Measurements from ENCODE around the gene P2RY12.
A peak's percentile ranks its signal among the peaks of the same experiment; 100 is the strongest.

The P2RY12 gene

GRCh38 chr3:151371526-151371925, 13.0 kb downstream of the P2RY12 start:
- Histone ChIP-seq H3K36me3 (peaks cover 0 to 9% (median 0%) of the 10 kb centered on the region in 11 experiments; a peak in 2 of 22 replicates), H4K20me1 (no peaks in the 10 kb centered on the region), H3K4me3 (no peak overlapping the region), H3K4me2 (no peak overlapping the region), H3K9ac (no peak overlapping the region), H3K27ac (no peak overlapping the region), H3K9me3 (replicated peaks in 1 of 11) (no peaks in the 10 kb centered on the region), H3K4me1 (no peaks in the 10 kb centered on the region), H3K27me3 (no peaks in the 10 kb centered on the region)
- TF ChIP-seq Cebpa-rat (IDR thresholded peaks at IDR 0.05): no peak

- H4K20me1 ChIP-seq: no peaks in the 10 kb centered on the region
- H3K4me2 ChIP-seq: no peak overlapping the region
- H3K4me1 ChIP-seq: peaks cover 0 to 6% (median 0%) of the 10 kb centered on the region in 10 experiments; a peak in 1 of 20 replicates
- TF ChIP-seq Cebpa-rat (IDR thresholded peaks at IDR 0.05): no peak
- H3K9ac ChIP-seq: no peak overlapping the region
- H3K36me3 ChIP-seq: peaks cover 0 to 13% (median 3%) of the 10 kb centered on the region in 11 experiments; a peak in 3 of 22 replicates
- no peak overlapping the region for H3K4me3 ChIP-seq
- no peaks in the 10 kb centered on the region for H3K9me3 ChIP-seq (replicated peaks in 1 of 11)
- H3K27me3 ChIP-seq: no peaks in the 10 kb centered on the region
- no peak overlapping the region for H3K27ac ChIP-seq
These were observed 17.1 kb downstream of the P2RY12 start for GRCh38 chr3:151367448-151367847.

- Histone ChIP-seq H3K27me3 (no peaks in the 10 kb centered on the region), H3K4me2 (no peak overlapping the region), H3K9ac (no peak overlapping the region), H4K20me1 (no peaks in the 10 kb centered on the region), H3K36me3 (peaks cover 0 to 13% (median 5%) of the 10 kb centered on the region in 11 experiments; a peak in 4 of 22 replicates), H3K4me3 (no peak overlapping the region), H3K27ac (no peak overlapping the region), H3K9me3 (replicated peaks in 1 of 11) (no peaks in the 10 kb centered on the region), H3K4me1 (peaks cover 0 to 6% (median 0%) of the 10 kb centered on the region in 10 experiments; a peak in 1 of 20 replicates)
- no peak for TF ChIP-seq Cebpa-rat (IDR thresholded peaks at IDR 0.05)
These were observed 17.6 kb downstream of the P2RY12 start for GRCh38 chr3:151366993-151367392.

GRCh38 chr3:151362751-151363174, 21.8 kb downstream of the P2RY12 start:
- Histone ChIP-seq H3K4me1 (peaks cover 0 to 20% (median under 1%) of the 10 kb centered on the region in 10 experiments; a peak in 8 of 20 replicates), H3K27me3 (no peaks in the 10 kb centered on the region), H3K4me3 (no peak overlapping the region), H4K20me1 (no peaks in the 10 kb centered on the region), H3K4me2 (no peak overlapping the region), H3K27ac (no peak overlapping the region), H3K36me3 (peaks cover 0 to 13% (median 5%) of the 10 kb centered on the region in 11 experiments; a peak in 4 of 22 replicates), H3K9ac (no peak overlapping the region), H3K9me3 (replicated peaks in 1 of 11) (no peaks in the 10 kb centered on the region)
- TF ChIP-seq Cebpa-rat (IDR thresholded peaks at IDR 0.05): no peak

- no peak overlapping the region for H3K4me3 ChIP-seq
- H3K9ac ChIP-seq: peak overlapping the region in 2 of 11 experiments; percentile 12 to 18; a peak in 1 of 22 replicates
- TF ChIP-seq Cebpa-rat (IDR thresholded peaks at IDR 0.05): no peak
- peak overlapping the region in 6 of 11 experiments; percentile 11 to 69 (median 42); a peak in 11 of 22 replicates for H3K4me2 ChIP-seq
- peak overlapping the region in 5 of 11 experiments; percentile 40 to 50 (median 42); a peak in 6 of 22 replicates for H3K27ac ChIP-seq
- H3K9me3 ChIP-seq (replicated peaks in 1 of 11): no peaks in the 10 kb centered on the region
- H3K27me3 ChIP-seq: no peaks in the 10 kb centered on the region
- peaks cover 0 to 19% (median 5%) of the 10 kb centered on the region in 11 experiments; a peak in 7 of 22 replicates for H3K36me3 ChIP-seq
- peaks cover under 1 to 49% (median 22%) of the 10 kb centered on the region in 10 experiments; a peak in 17 of 20 replicates for H3K4me1 ChIP-seq
- no peaks in the 10 kb centered on the region for H4K20me1 ChIP-seq
These were observed 27.1 kb downstream of the P2RY12 start for GRCh38 chr3:151357463-151357850.

- H3K4me2 ChIP-seq: peak overlapping the region in 6 of 11 experiments; percentile 11 to 69 (median 42); a peak in 11 of 22 replicates
- H3K9ac ChIP-seq: peak overlapping the region in 2 of 11 experiments; percentile 12 to 18; a peak in 1 of 22 replicates
- no peak overlapping the region for H3K4me3 ChIP-seq
These were observed 27.6 kb downstream of the P2RY12 start for GRCh38 chr3:151356794-151357462.

GRCh38 chr3:151351648-151352047, 32.9 kb downstream of the P2RY12 start:
- H3K27me3 ChIP-seq: no peaks in the 10 kb centered on the region
- peak overlapping the region; percentile 46 to 92 (median 66) for H3K4me2 ChIP-seq

More at GRCh38 chr3:151356794-151357462, 27.6 kb downstream of the P2RY12 start:
- H3K27ac ChIP-seq: peak overlapping the region in 5 of 11 experiments; percentile 40 to 50 (median 42); a peak in 7 of 22 replicates
- H3K4me1 ChIP-seq: peaks cover 6 to 53% (median 27%) of the 10 kb centered on the region in 10 experiments; a peak in 19 of 20 replicates
- no peaks in the 10 kb centered on the region for H3K9me3 ChIP-seq (replicated peaks in 1 of 11)
- TF ChIP-seq Cebpa-rat (IDR thresholded peaks at IDR 0.05): no peak
- no peaks in the 10 kb centered on the region for H3K27me3 ChIP-seq
- peaks cover 0 to 14% (median 5%) of the 10 kb centered on the region in 11 experiments; a peak in 7 of 22 replicates for H3K36me3 ChIP-seq
- H4K20me1 ChIP-seq: no peaks in the 10 kb centered on the region

GRCh38 chr3:151351219-151351618, 33.3 kb downstream of the P2RY12 start:
- no peaks in the 10 kb centered on the region for H3K9me3 ChIP-seq (replicated peaks in 1 of 11)
- peak overlapping the region; percentile 46 to 92 (median 66) for H3K4me2 ChIP-seq
- peaks cover 0 to 7% (median 5%) of the 10 kb centered on the region in 11 experiments; a peak in 5 of 22 replicates for H3K36me3 ChIP-seq
- H4K20me1 ChIP-seq: no peaks in the 10 kb centered on the region
- H3K9ac ChIP-seq: peak overlapping the region in 8 of 11 experiments; percentile 37 to 77 (median 64); a peak in 13 of 22 replicates
- no peak for TF ChIP-seq Cebpa-rat (IDR thresholded peaks at IDR 0.05)
- H3K27ac ChIP-seq: peak overlapping the region; percentile 24 to 92 (median 80); a peak in 20 of 22 replicates
- H3K4me1 ChIP-seq: peaks cover 17 to 80% (median 62%) of the 10 kb centered on the region in 10 experiments; a peak in 19 of 20 replicates
- H3K27me3 ChIP-seq: no peaks in the 10 kb centered on the region
- peak overlapping the region in 5 of 10 experiments; percentile 14 to 25 (median 18); a peak in 2 of 20 replicates for H3K4me3 ChIP-seq

More at GRCh38 chr3:151351648-151352047, 32.9 kb downstream of the P2RY12 start:
- TF ChIP-seq Cebpa-rat (IDR thresholded peaks at IDR 0.05): no peak
- peak overlapping the region in 8 of 11 experiments; percentile 37 to 77 (median 64); a peak in 14 of 22 replicates for H3K9ac ChIP-seq
- H3K9me3 ChIP-seq (replicated peaks in 1 of 11): no peaks in the 10 kb centered on the region
- no peaks in the 10 kb centered on the region for H4K20me1 ChIP-seq
- H3K4me1 ChIP-seq: peaks cover 17 to 80% (median 58%) of the 10 kb centered on the region in 10 experiments; a peak in 19 of 20 replicates
- peak overlapping the region in 5 of 10 experiments; percentile 14 to 25 (median 18); a peak in 5 of 20 replicates for H3K4me3 ChIP-seq
- H3K36me3 ChIP-seq: peaks cover 0 to 7% (median 5%) of the 10 kb centered on the region in 11 experiments; a peak in 5 of 22 replicates
- peak overlapping the region; percentile 24 to 92 (median 80); a peak in 20 of 22 replicates for H3K27ac ChIP-seq

- H3K4me2 ChIP-seq: peak overlapping the region in 7 of 11 experiments; percentile 51 to 92 (median 83); a peak in 14 of 22 replicates
- no peak for TF ChIP-seq Cebpa-rat (IDR thresholded peaks at IDR 0.05)
- no peaks in the 10 kb centered on the region for H4K20me1 ChIP-seq
- no peak overlapping the region for H3K4me3 ChIP-seq
- H3K36me3 ChIP-seq: peaks cover 0 to 1% (median 0%) of the 10 kb centered on the region in 11 experiments; a peak in 1 of 22 replicates
- H3K4me1 ChIP-seq: peaks cover 17 to 81% (median 66%) of the 10 kb centered on the region in 10 experiments; a peak in 19 of 20 replicates
- H3K9ac ChIP-seq: peak overlapping the region in 3 of 11 experiments; percentile 69 to 77 (median 74); a peak in 4 of 22 replicates
- no peaks in the 10 kb centered on the region for H3K9me3 ChIP-seq (replicated peaks in 1 of 11)
- peak overlapping the region in 7 of 11 experiments; percentile 74 to 92 (median 83); a peak in 11 of 22 replicates for H3K27ac ChIP-seq
- H3K27me3 ChIP-seq: no peaks in the 10 kb centered on the region
These were observed 33.9 kb downstream of the P2RY12 start for GRCh38 chr3:151350656-151351055.

Measured in BLaER1 treated with 17β-estradiol and CSF1 and Interleukin-3, amounts not matched to agents 10 nM and 100 nM (cell line).